WERI-Rb-1 (cell line): ENCODE measurements around the gene LTF.

Experiments
- DNase-seq: peaks from one replicate; pipeline ENCODE4 v3.0.0-alpha.2; 2020
- H3K27ac ChIP-seq: fragments of 250-450 bp; sonication (Bioruptor Pico); 2 replicates; pipeline ENCODE4 v1.5.1; 2020; ENCODE audit warnings: mild to moderate bottlenecking, moderate library complexity
- H3K27me3 ChIP-seq: fragments of 250-450 bp; sonication (Bioruptor Pico); 2 replicates; pipeline ENCODE4 v1.5.1; 2021; ENCODE audit warnings: mild to moderate bottlenecking, low read depth, moderate library complexity; ENCODE audit not compliant: insufficient read depth, severe bottlenecking
- H3K36me3 ChIP-seq: fragments of 250-450 bp; sonication (Bioruptor Pico); 2 replicates; pipeline ENCODE4 v1.5.1; 2020; ENCODE audit warnings: mild to moderate bottlenecking, moderate library complexity
- H3K4me3 ChIP-seq: 2 replicates; pipeline ENCODE4 v1.5.1; 2011; ENCODE audit warnings: low read depth, mild to moderate bottlenecking, control low read depth, low read length
- H3K9me3 ChIP-seq: fragments of 250-450 bp; sonication (Bioruptor Pico); 2 replicates; pipeline ENCODE4 v1.5.1; 2021; ENCODE audit warnings: mild to moderate bottlenecking, moderate library complexity; ENCODE audit not compliant: severe bottlenecking
- CTCF ChIP-seq: IDR thresholded peaks from 2 replicates; pipeline ENCODE4 v1.5.1; 2011; ENCODE audit warnings: low read depth, mild to moderate bottlenecking, control low read depth, inconsistent platforms, low read length

LTF gene

GRCh38 chr3:46386205-46386604 lies 78.5 kb downstream of the LTF start:
- Histone ChIP-seq H3K27ac (no peak overlapping the region), H3K27me3 (peaks cover 73% of the 10 kb centered on the region), H3K4me3 (no peak overlapping the region), H3K9me3 (no peaks in the 10 kb centered on the region), H3K36me3 (no peaks in the 10 kb centered on the region)
- no peak for TF ChIP-seq CTCF
- DNase-seq: no peak
